Activated CD4-positive, alpha-beta memory T cell treated with anti-CD3 and anti-CD28 coated beads, Interleukin-2, amount 10 ng/mL, durations not matched to agents 7 days and 5 days (primary cell): ENCODE data around the gene TYMS. TPM values are rescaled to one million over a fixed set of nuclear protein-coding genes. Genes with fewer than 3 reads are reported as not detected.

Experiments
- CTCF ChIA-PET: fragments of 350-600 bp; sonication (Branson Sonifier 250); formaldehyde crosslinking; loops from one replicate; lab custom pipeline; 2021; ENCODE audit warnings: antibody characterized with exemption, inconsistent platforms; lab: Charles Lee
- POLR2A ChIA-PET: fragments of 350-600 bp; sonication (Branson Sonifier 250); formaldehyde crosslinking; loops from one replicate; lab custom pipeline; 2021; ENCODE audit warnings: antibody characterized with exemption; lab: Charles Lee
- DNase-seq: peaks from one replicate; pipeline ENCODE4 v3.0.0-alpha.2; 2020
- H3K27ac Mint-ChIP-seq: one replicate; pipeline ENCODE4 v1.8.0; 2021; ENCODE audit warnings: mild to moderate bottlenecking, mixed read lengths
- H3K27me3 Mint-ChIP-seq: one replicate; pipeline ENCODE4 v1.8.0; 2021; ENCODE audit warnings: mixed read lengths
- H3K36me3 Mint-ChIP-seq: one replicate; pipeline ENCODE4 v1.8.0; 2021; ENCODE audit warnings: low read depth, mixed read lengths
- H3K4me1 Mint-ChIP-seq: one replicate; pipeline ENCODE4 v1.8.0; 2021; ENCODE audit warnings: mixed read lengths
- H3K4me3 Mint-ChIP-seq: one replicate; pipeline ENCODE4 v1.8.0; 2021; ENCODE audit warnings: mild to moderate bottlenecking, mixed read lengths
- H3K9me3 Mint-ChIP-seq: one replicate; pipeline ENCODE4 v1.8.0; 2021; ENCODE audit warnings: mixed read lengths
- total RNA-seq, 2 experiments: library from RNA; stranded (reverse); gene quantifications; one replicate each; pipeline ENCODE4 v1.2.3, GENCODE V29; 2021

The TYMS gene
- total RNA-seq, 2 experiments from 2014 or later = 279 to 288 TPM

DNA sequence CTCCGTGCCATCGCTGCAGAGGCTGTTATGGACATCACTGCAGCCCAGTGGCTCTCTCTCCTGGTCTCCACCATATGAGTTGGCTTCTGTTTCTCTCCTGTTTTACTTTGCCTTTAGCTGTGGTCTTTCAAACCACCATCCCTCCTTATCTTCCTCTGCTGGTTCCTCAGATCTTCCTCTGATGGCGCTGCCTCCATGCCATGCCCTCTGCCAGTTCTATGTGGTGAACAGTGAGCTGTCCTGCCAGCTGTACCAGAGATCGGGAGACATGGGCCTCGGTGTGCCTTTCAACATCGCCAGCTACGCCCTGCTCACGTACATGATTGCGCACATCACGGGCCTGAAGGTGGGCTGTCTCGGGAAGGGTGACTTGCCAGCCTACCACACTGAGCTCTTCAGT is 13.1 kb downstream of the TYMS start:
- CTCF ChIA-PET = interaction anchor here (0.6 to 0.9 kb wide), 2 partner anchors 11 to 46 kb away, joined by 3 read pairs; no protein-coding TSS in a partner anchor
- no peak for DNase-seq
- POLR2A ChIA-PET = interaction anchor here (0.8 to 2.0 kb wide), 6 partner anchors 8 to 42 kb away, joined by 3 to 28 read pairs (median 8); partner anchors contain the start of genes ENOSF1 and TYMS
- Mint-ChIP-seq H3K36me3 (peaks cover 74% of the 10 kb centered on the region), H3K27me3 (no peaks in the 10 kb centered on the region), H3K9me3 (no peaks in the 10 kb centered on the region), H3K4me1 (peaks cover 20% of the 10 kb centered on the region), H3K27ac (peak overlapping the region; percentile 47), H3K4me3 (no peak overlapping the region)

DNA sequence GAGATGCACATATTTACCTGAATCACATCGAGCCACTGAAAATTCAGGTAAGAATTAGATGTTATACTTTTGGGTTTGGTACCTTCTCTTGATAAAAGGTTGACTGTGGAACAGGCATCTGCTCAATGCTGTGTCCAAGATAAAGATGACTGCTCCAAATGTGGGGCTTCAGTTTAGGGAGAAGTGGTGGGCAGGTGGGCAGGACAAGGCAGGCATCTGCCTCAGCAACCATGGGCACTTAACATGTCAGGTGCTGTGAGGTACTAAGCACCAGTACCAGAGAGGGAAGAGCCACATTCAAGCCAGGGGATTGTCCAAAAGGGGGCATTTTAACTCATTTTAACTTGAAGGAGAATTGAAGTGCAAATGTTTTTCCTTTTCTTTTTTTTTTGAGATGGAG is 14.0 kb downstream of the TYMS start:
- Mint-ChIP-seq H3K27ac (no peak overlapping the region), H3K4me3 (no peak overlapping the region), H3K4me1 (peaks cover 15% of the 10 kb centered on the region), H3K27me3 (no peaks in the 10 kb centered on the region), H3K36me3 (peaks cover 74% of the 10 kb centered on the region), H3K9me3 (no peaks in the 10 kb centered on the region)
- POLR2A ChIA-PET = interaction anchor here (0.8 to 2.0 kb wide), 5 partner anchors 10 to 41 kb away, joined by 3 to 28 read pairs (median 9); partner anchors contain the start of genes ENOSF1 and TYMS
- DNase-seq = no peak
- CTCF ChIA-PET = interaction anchor here (0.9 kb wide), 1 partner anchor 10 kb away, joined by 3 read pairs; no protein-coding TSS in a partner anchor

DNA sequence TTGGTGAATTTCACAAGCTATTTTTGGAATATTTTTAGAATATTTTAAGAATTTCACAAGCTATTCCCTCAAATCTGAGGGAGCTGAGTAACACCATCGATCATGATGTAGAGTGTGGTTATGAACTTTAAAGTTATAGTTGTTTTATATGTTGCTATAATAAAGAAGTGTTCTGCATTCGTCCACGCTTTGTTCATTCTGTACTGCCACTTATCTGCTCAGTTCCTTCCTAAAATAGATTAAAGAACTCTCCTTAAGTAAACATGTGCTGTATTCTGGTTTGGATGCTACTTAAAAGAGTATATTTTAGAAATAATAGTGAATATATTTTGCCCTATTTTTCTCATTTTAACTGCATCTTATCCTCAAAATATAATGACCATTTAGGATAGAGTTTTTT is 15.9 kb downstream of the TYMS start:
- Mint-ChIP-seq H3K4me1 (peaks cover 14% of the 10 kb centered on the region), H3K27ac (no peak overlapping the region), H3K4me3 (no peak overlapping the region), H3K36me3 (peaks cover 75% of the 10 kb centered on the region), H3K27me3 (no peaks in the 10 kb centered on the region), H3K9me3 (no peaks in the 10 kb centered on the region)
- CTCF ChIA-PET = interaction anchor here (1.1 to 1.6 kb wide), 3 partner anchors 39 to 153 kb away, joined by 3 to 7 read pairs (median 3); partner anchors contain the start of gene ENOSF1
- POLR2A ChIA-PET = interaction anchor here (0.9 to 11.9 kb wide), 6 partner anchors 9 to 49 kb away, joined by 3 to 144 read pairs (median 4); partner anchors contain the start of genes ENOSF1 and TYMS
- DNase-seq = no peak

DNA sequence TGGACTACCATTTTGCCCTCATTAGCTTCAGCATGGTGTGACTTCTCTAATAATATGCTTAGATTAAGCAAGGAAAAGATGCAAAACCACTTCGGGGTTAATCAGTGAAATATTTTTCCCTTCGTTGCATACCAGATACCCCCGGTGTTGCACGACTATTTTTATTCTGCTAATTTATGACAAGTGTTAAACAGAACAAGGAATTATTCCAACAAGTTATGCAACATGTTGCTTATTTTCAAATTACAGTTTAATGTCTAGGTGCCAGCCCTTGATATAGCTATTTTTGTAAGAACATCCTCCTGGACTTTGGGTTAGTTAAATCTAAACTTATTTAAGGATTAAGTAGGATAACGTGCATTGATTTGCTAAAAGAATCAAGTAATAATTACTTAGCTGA is 16.3 kb downstream of the TYMS start:
- Mint-ChIP-seq H3K4me1 (peaks cover 12% of the 10 kb centered on the region), H3K36me3 (peaks cover 75% of the 10 kb centered on the region), H3K4me3 (no peak overlapping the region), H3K9me3 (no peaks in the 10 kb centered on the region), H3K27ac (no peak overlapping the region), H3K27me3 (no peaks in the 10 kb centered on the region)
- ChIA-PET CTCF (interaction anchor here (1.1 to 1.6 kb wide), 2 partner anchors 39 to 49 kb away, joined by 3 to 7 read pairs; partner anchors contain the start of gene ENOSF1), POLR2A (interaction anchor here (1.1 to 11.9 kb wide), 5 partner anchors 8 to 49 kb away, joined by 3 to 144 read pairs (median 4); partner anchors contain the start of genes ENOSF1 and TYMS)
- no peak for DNase-seq

DNA sequence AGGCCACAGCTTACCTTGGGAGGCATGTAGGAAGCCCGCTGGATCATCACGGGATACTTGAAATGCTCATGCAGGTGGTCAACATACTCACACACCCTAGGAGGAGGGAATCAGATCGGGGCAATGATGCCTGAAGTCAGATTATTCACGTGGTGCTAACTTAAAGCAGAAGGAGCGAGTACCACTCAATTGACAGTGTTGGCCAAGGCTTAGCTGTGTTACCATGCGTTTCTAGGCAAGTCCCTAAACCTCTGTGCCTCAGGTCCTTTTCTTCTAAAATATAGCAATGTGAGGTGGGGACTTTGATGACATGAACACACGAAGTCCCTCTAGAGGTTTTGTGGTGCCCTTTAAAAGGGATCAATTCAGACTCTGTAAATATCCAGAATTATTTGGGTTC is 17.9 kb downstream of the TYMS start:
- Mint-ChIP-seq H3K4me3 (no peak overlapping the region), H3K9me3 (no peaks in the 10 kb centered on the region), H3K4me1 (peaks cover 12% of the 10 kb centered on the region), H3K27ac (peak overlapping the region; percentile 19), H3K36me3 (peaks cover 72% of the 10 kb centered on the region), H3K27me3 (no peaks in the 10 kb centered on the region)
- POLR2A ChIA-PET = interaction anchor here (1.2 to 11.9 kb wide), 3 partner anchors 12 to 17 kb away, joined by 3 to 144 read pairs (median 7); partner anchors contain the start of gene TYMS
- DNase-seq = no peak
- CTCF ChIA-PET = interaction anchor here (0.9 kb wide), 1 partner anchor 155 kb away, joined by 3 read pairs; no protein-coding TSS in a partner anchor

DNA sequence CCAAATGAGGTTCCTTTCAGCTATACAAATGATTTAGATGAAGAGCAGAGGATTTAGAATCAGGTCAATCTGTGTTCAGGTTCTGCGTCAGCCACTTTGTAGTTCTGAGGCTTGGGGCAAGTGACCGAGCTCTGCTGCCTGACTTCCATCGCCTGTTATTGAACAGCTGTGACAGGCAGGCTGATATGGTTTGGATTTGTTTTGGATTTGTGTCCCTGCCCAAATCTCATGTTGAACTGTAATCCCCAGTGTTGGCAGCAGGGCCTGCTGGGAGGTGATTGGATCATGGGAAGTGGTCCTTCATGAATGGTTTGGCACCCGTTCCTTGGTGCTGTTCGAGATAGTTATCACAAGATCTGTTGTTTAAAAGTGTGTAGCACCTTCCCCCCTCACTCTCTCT is 18.6 kb downstream of the TYMS start:
- Mint-ChIP-seq H3K4me1 (peaks cover 14% of the 10 kb centered on the region), H3K9me3 (no peaks in the 10 kb centered on the region), H3K27me3 (no peaks in the 10 kb centered on the region), H3K4me3 (no peak overlapping the region), H3K27ac (peak overlapping the region; percentile 41), H3K36me3 (peaks cover 67% of the 10 kb centered on the region)
- ChIA-PET POLR2A (interaction anchor here (2.2 to 11.9 kb wide), 2 partner anchors 16 to 17 kb away, joined by 7 to 144 read pairs; partner anchors contain the start of gene TYMS), CTCF (no interaction called here)
- no peak for DNase-seq

DNA sequence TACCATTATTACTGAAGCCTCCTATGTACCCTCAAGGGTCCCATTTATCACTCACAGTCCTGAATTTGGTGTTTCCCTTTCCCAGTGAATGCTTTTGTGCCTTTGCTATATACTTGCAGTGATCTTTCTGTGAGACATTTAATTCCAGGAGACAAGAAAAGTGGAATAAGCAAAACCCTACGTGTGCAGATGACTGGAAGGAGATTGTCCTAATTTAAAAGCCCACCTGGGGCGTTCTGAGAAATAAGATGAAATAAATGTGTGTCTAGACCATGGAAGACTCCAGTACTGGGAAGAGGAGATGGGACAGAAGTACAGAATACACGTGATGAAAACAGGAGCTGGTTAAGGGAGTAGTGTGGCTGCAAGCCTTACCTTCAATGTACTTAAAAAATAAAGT is 19.3 kb downstream of the TYMS start:
- no peak for DNase-seq
- Mint-ChIP-seq H3K36me3 (peaks cover 67% of the 10 kb centered on the region), H3K9me3 (no peaks in the 10 kb centered on the region), H3K4me3 (no peak overlapping the region), H3K27ac (peak overlapping the region; percentile 9), H3K27me3 (no peaks in the 10 kb centered on the region), H3K4me1 (peaks cover 21% of the 10 kb centered on the region)
- ChIA-PET POLR2A (interaction anchor here (1.4 to 11.9 kb wide), 3 partner anchors 9 to 17 kb away, joined by 4 to 144 read pairs (median 7); partner anchors contain the start of gene TYMS), CTCF (no interaction called here)

DNA sequence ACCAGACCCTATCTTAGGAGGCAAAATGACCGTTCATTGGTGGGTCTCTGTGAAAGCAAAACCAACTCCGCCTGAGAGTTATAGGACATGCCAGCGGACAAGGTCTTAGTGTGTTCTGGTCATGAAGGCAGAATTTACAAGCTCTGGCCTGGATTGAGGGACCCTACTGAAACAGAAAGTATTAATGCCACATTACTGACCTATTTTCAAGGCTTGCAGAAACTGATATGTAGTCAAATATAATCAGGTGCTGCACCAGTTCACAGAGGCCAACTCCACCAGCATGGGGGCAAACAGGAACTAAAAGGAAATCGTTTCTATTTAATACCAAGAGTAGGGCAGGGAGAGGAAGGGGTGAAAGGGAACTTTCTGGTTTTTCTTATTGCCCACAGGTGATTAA is 19.7 kb downstream of the TYMS start:
- CTCF ChIA-PET = no interaction called here
- H3K27ac Mint-ChIP-seq = peak overlapping the region; percentile 52
- H3K9me3 Mint-ChIP-seq = no peaks in the 10 kb centered on the region

DNA sequence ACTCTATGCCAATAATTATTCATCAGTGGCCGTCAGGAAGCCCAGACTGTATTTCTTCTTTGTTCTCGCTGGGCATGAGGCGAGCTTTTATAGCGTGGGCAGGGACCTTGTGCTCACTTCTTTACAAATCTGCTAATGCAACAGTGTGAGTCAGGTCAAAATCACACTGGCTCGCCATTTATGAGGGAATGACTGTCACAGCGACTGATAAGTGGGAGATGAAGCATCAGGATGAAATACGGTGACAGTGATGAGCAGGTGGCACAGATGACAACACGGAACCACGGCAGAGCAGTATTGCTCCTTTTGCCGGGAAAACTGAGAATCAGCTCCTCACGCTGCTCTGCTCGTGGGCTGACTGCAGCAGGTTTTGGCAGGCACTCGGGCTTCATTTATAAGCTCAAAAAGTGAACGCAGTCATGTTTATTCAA is 20.5 kb downstream of the TYMS start:
- Mint-ChIP-seq H3K9me3 (no peaks in the 10 kb centered on the region), H3K27ac (no peak overlapping the region), H3K36me3 (peaks cover 66% of the 10 kb centered on the region), H3K4me1 (peaks cover 32% of the 10 kb centered on the region), H3K27me3 (no peaks in the 10 kb centered on the region), H3K4me3 (no peak overlapping the region)
- DNase-seq = no peak
- ChIA-PET CTCF (interaction anchor here (1.4 kb wide), 1 partner anchor 54 kb away, joined by 7 read pairs; no protein-coding TSS in a partner anchor), POLR2A (interaction anchor here (1.0 to 11.9 kb wide), 4 partner anchors 8 to 32 kb away, joined by 3 to 144 read pairs (median 6); partner anchors contain the start of gene TYMS)

More for the DNA sequence above, 19.7 kb downstream of the TYMS start:
- H3K4me3 Mint-ChIP-seq = no peak overlapping the region
- no peak for DNase-seq
- POLR2A ChIA-PET = interaction anchor here (1.0 to 11.9 kb wide), 4 partner anchors 9 to 33 kb away, joined by 3 to 144 read pairs (median 6); partner anchors contain the start of gene TYMS
- no peaks in the 10 kb centered on the region for H3K27me3 Mint-ChIP-seq
- peaks cover 69% of the 10 kb centered on the region for H3K36me3 Mint-ChIP-seq
- peaks cover 25% of the 10 kb centered on the region for H3K4me1 Mint-ChIP-seq

DNA sequence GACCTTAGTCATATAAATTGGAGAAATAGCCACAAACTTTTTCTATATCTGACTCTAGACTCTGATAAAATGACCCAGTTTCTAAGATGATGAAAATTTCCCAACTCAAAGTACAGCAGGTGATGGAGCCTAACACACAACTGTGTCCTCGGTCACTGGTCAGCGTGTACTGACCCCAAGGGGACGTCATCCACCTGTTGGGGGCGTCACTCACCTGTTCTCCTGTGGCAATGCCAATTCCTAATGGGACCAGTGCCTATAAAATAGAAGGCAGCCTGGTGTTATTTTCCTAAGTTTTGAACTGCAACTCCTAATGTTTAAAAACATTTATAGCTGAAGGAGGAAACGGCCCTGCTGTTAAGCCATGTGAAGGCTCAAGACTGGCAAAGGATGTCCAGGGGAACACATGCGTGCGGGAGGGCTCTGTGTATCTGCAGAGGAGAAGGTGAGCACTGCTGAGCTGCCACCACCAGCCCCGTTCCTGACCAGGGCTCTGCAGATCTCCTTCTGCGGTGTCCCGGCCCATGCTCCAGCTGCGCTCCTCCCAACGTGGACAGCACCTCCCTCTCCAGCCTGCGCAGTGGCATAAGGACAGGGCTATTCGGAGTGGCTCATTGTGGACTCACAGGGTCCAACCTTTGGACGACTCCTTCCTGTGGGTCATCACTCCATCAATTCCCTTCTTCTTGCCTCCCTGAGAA is 21.2 kb downstream of the TYMS start:
- H3K4me3 Mint-ChIP-seq = no peak overlapping the region
- ChIA-PET CTCF (interaction anchor here (1.4 kb wide), 1 partner anchor 54 kb away, joined by 7 read pairs; no protein-coding TSS in a partner anchor), POLR2A (interaction anchor here (1.0 to 11.9 kb wide), 3 partner anchors 8 to 31 kb away, joined by 3 to 144 read pairs (median 7); partner anchors contain the start of gene TYMS)
- H3K27ac Mint-ChIP-seq = peak overlapping the region; percentile 44
- H3K4me1 Mint-ChIP-seq = peaks cover 38% of the 10 kb centered on the region
- no peak for DNase-seq
- H3K9me3 Mint-ChIP-seq = no peaks in the 10 kb centered on the region
- no peaks in the 10 kb centered on the region for H3K27me3 Mint-ChIP-seq
- peaks cover 70% of the 10 kb centered on the region for H3K36me3 Mint-ChIP-seq

DNA sequence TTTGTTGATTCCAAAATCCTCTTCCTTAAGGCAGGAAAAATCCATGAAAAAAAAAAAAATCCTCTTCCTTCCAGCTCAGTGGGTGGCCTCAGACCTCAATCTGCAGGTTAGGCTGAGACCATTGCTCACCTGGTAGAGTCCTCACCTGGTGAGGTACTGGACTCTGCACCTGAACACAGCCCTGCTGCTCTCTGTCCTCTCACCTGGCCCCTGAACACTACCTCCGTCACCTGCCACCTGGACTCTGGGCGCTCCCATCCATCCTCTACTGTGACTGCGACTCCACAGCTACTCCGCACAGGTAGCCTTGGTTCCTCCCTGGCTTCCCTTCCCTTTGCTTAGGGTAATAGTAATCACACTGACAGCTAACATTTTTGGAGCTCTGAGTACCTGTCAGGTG is 22.1 kb downstream of the TYMS start:
- H3K9me3 Mint-ChIP-seq = no peaks in the 10 kb centered on the region
- no peak overlapping the region for H3K4me3 Mint-ChIP-seq
- H3K27me3 Mint-ChIP-seq = no peaks in the 10 kb centered on the region
- H3K27ac Mint-ChIP-seq = no peak overlapping the region
- CTCF ChIA-PET = interaction anchor here (0.9 kb wide), 1 partner anchor 49 kb away, joined by 4 read pairs; no protein-coding TSS in a partner anchor
- POLR2A ChIA-PET = interaction anchor here (1.1 to 11.9 kb wide), 3 partner anchors 9 to 151 kb away, joined by 3 to 144 read pairs (median 7); partner anchors contain the start of gene TYMS
- H3K4me1 Mint-ChIP-seq = peaks cover 40% of the 10 kb centered on the region
- DNase-seq = no peak
- H3K36me3 Mint-ChIP-seq = peaks cover 73% of the 10 kb centered on the region

DNA sequence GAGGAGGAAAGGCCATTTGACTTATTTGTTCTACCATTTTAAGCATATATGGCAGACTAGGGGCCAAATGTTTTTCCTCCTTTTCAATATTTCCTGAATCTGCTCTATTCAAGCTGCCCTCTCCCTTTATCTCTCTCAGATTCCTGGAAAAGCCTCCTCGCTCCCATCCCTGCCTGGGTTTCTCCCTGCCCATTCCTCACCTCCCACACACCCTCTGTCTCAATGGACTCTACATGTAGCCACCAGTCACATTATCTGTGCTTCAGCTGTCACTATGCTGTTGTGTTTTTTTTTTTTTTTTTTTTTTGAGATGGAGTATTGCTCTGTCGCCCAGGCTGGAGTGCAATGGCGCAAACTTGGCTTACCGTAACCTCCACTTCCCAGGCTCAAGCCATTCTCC is 22.9 kb downstream of the TYMS start:
- Mint-ChIP-seq H3K9me3 (no peaks in the 10 kb centered on the region), H3K4me1 (peaks cover 40% of the 10 kb centered on the region), H3K36me3 (peaks cover 75% of the 10 kb centered on the region), H3K4me3 (no peak overlapping the region), H3K27me3 (no peaks in the 10 kb centered on the region), H3K27ac (peak overlapping the region; percentile 54)
- DNase-seq = no peak
- CTCF ChIA-PET = interaction anchor here (0.9 to 2.2 kb wide), 3 partner anchors 32 to 159 kb away, joined by 3 to 7 read pairs (median 4); partner anchors contain the start of gene ENOSF1
- POLR2A ChIA-PET = interaction anchor here (1.1 to 11.9 kb wide), 5 partner anchors 17 to 152 kb away, joined by 3 to 144 read pairs (median 3); partner anchors contain the start of gene TYMS
